ENCODE measurements around the gene ARHGAP15.

Gene ARHGAP15

GRCh38 chr2:143384111-143384510 lies 254.9 kb downstream of the ARHGAP15 start:
- TF ChIP-seq CTCF (IDR thresholded peaks at IDR 0.05; ENCODE audit: low read depth, low read length), result no peak
- H3K4me1 ChIP-seq, result no peaks in the 10 kb centered on the region
- H3K36me3 ChIP-seq, result no peaks in the 10 kb centered on the region
- H3K9me3 ChIP-seq, result no peaks in the 10 kb centered on the region
- no peak overlapping the region for H3K4me3 ChIP-seq (ENCODE audit: low read depth, low read length)
- no peaks in the 10 kb centered on the region for H3K27me3 ChIP-seq
- DNase-seq, result no peak

- no peak for TF ChIP-seq CTCF (IDR thresholded peaks at IDR 0.05; ENCODE audit: low read depth, low read length)
- Histone ChIP-seq H3K36me3 (no peaks in the 10 kb centered on the region), H3K9me3 (no peaks in the 10 kb centered on the region), H3K4me1 (no peaks in the 10 kb centered on the region), H3K4me3 (ENCODE audit: low read depth, low read length) (no peak overlapping the region), H3K27me3 (no peaks in the 10 kb centered on the region)
- no peak for DNase-seq
Observed at GRCh38 chr2:143390171-143390570, 261.0 kb downstream of the ARHGAP15 start.

GRCh38 chr2:143392358-143392757 lies 263.1 kb downstream of the ARHGAP15 start:
- no peak overlapping the region for H3K4me3 ChIP-seq (ENCODE audit: low read depth, low read length)
- TF ChIP-seq CTCF (IDR thresholded peaks at IDR 0.05; ENCODE audit: low read depth, low read length), result no peak
- no peak for DNase-seq
- H3K4me1 ChIP-seq, result no peaks in the 10 kb centered on the region
- no peaks in the 10 kb centered on the region for H3K27me3 ChIP-seq
- no peaks in the 10 kb centered on the region for H3K9me3 ChIP-seq
- no peaks in the 10 kb centered on the region for H3K36me3 ChIP-seq

GRCh38 chr2:143394062-143394461 lies 264.8 kb downstream of the ARHGAP15 start:
- Histone ChIP-seq H3K4me1 (no peaks in the 10 kb centered on the region), H3K4me3 (ENCODE audit: low read depth, low read length) (no peak overlapping the region), H3K27me3 (no peaks in the 10 kb centered on the region), H3K9me3 (no peaks in the 10 kb centered on the region), H3K36me3 (no peaks in the 10 kb centered on the region)
- no peak for DNase-seq
- TF ChIP-seq CTCF (IDR thresholded peaks at IDR 0.05; ENCODE audit: low read depth, low read length), result no peak

GRCh38 chr2:143397884-143398614 lies 268.8 kb downstream of the ARHGAP15 start:
- no peaks in the 10 kb centered on the region for H3K36me3 ChIP-seq
- no peaks in the 10 kb centered on the region for H3K9me3 ChIP-seq
- H3K4me1 ChIP-seq, result no peaks in the 10 kb centered on the region
- TF ChIP-seq CTCF (IDR thresholded peaks at IDR 0.05; ENCODE audit: low read depth, low read length), result no peak
- H3K27me3 ChIP-seq, result no peaks in the 10 kb centered on the region
- H3K4me3 ChIP-seq (ENCODE audit: low read depth, low read length), result no peak overlapping the region
- no peak for DNase-seq

- H3K4me1 ChIP-seq, result no peaks in the 10 kb centered on the region
- H3K4me3 ChIP-seq (ENCODE audit: low read depth, low read length), result no peak overlapping the region
- no peak for TF ChIP-seq CTCF (IDR thresholded peaks at IDR 0.05; ENCODE audit: low read depth, low read length)
- no peak for DNase-seq
- H3K27me3 ChIP-seq, result no peaks in the 10 kb centered on the region
- H3K9me3 ChIP-seq, result no peaks in the 10 kb centered on the region
- H3K36me3 ChIP-seq, result no peaks in the 10 kb centered on the region
Observed at GRCh38 chr2:143398781-143399180, 269.6 kb downstream of the ARHGAP15 start.
